ENCODE measurements around the gene HOMER1.
"Not testable (repeated sequence)": the region's sequence is repeated elsewhere in the genome, so short reads cannot be mapped to it uniquely, and the experiment has no call there.

Gene HOMER1

DNA sequence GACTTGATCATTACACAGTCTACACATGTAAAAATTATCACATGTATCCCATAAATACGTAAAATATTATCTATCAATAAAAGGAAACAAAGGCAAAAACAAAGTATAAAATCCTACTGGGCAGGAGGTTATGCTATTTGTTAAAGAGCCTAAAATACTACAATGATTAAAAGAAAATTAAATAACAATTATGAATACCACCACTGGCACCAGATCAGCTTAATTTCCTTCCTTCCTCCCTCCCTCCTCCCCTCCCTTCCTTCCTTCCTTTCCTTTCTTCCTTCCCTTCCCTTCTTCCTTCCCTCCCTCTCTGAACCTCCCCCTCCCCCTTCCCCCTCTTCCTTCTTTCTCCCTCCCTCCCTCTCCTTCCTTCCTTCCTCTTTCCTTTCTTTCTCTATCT lies 127.3 kb downstream of the HOMER1 start:
- Mint-ChIP-seq H3K36me3 (ENCODE audit: low read depth) (peaks cover 72% of the 10 kb centered on the region), H3K4me3 (no peak overlapping the region), H3K27me3 (ENCODE audit: low read depth, poor library complexity) (no peaks in the 10 kb centered on the region), H3K9me3 (peaks cover 30% of the 10 kb centered on the region), H3K4me1 (peaks cover 7% of the 10 kb centered on the region), H3K27ac (no peak overlapping the region)
- TF ChIP-seq CTCF (IDR thresholded peaks at IDR 0.05): no peak
- no peak for DNase-seq

DNA sequence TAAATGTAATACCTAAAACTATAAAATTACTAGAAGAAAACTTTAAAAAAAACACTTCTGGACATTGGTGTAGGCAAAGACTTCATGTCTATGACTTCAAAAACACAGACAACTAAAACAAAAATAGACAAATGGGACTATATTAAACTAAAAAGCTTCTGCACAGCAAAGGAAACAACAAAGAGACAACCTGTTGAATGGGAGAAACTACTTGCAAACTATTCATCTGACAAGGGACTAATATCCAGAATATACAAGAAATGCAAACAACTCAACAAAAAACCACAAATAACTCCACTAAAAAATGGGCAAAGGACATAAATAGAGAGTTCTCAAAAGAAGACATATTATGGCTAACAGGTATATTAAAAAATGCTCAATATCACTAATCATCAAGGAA lies 128.8 kb downstream of the HOMER1 start:
- H3K36me3 Mint-ChIP-seq (ENCODE audit: low read depth): peaks cover 80% of the 10 kb centered on the region
- peaks cover 41% of the 10 kb centered on the region for H3K9me3 Mint-ChIP-seq
- H3K4me1 Mint-ChIP-seq; H3K27ac Mint-ChIP-seq; H3K27me3 Mint-ChIP-seq (ENCODE audit: low read depth, poor library complexity); DNase-seq; H3K4me3 Mint-ChIP-seq: not testable (repeated sequence)

- Mint-ChIP-seq H3K36me3 (ENCODE audit: low read depth) (peaks cover 56% of the 10 kb centered on the region), H3K27me3 (ENCODE audit: low read depth, poor library complexity) (no peaks in the 10 kb centered on the region), H3K4me1 (no peaks in the 10 kb centered on the region), H3K9me3 (peaks cover 37% of the 10 kb centered on the region), H3K4me3 (no peak overlapping the region), H3K27ac (no peak overlapping the region)
- TF ChIP-seq CTCF (IDR thresholded peaks at IDR 0.05): no peak
- no peak for DNase-seq
These were observed 135.3 kb downstream of the HOMER1 start for GRCh38 chr5:79378510-79379186.

- Mint-ChIP-seq H3K4me3 (no peak overlapping the region), H3K27me3 (ENCODE audit: low read depth, poor library complexity) (no peaks in the 10 kb centered on the region), H3K36me3 (ENCODE audit: low read depth) (peaks cover 5% of the 10 kb centered on the region), H3K4me1 (no peaks in the 10 kb centered on the region), H3K27ac (no peak overlapping the region), H3K9me3 (peaks cover 17% of the 10 kb centered on the region)
- no peak for DNase-seq
- TF ChIP-seq CTCF (IDR thresholded peaks at IDR 0.05): no peak
These were observed 156.5 kb downstream of the HOMER1 start for GRCh38 chr5:79357398-79357797.

DNA sequence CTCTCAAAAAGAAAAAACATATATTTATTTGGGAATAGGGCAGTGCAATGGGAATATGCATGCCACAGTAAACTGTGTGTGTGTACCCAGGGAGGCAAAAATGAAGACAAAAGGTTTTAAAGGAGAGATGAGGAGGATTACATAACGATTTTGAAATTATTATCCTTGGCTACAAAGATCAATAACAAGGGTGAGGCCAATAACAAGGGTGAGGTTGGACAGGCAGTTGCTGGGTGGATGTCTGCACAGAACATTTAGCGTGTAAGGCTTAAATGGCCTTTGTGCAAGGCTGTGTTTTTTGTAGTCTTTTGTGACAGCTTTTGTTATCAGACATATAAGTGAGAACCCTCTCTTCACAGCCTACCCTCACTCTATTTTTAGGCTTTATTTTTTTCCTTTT lies 164.1 kb downstream of the HOMER1 start:
- Mint-ChIP-seq H3K27ac (no peak overlapping the region), H3K36me3 (ENCODE audit: low read depth) (peaks cover 5% of the 10 kb centered on the region), H3K9me3 (peaks cover 21% of the 10 kb centered on the region), H3K4me1 (no peaks in the 10 kb centered on the region), H3K4me3 (no peak overlapping the region), H3K27me3 (ENCODE audit: low read depth, poor library complexity) (no peaks in the 10 kb centered on the region)
- no peak for TF ChIP-seq CTCF (IDR thresholded peaks at IDR 0.05)
- no peak for DNase-seq

GRCh38 chr5:79349047-79349446 lies 164.9 kb downstream of the HOMER1 start:
- Mint-ChIP-seq H3K36me3 (ENCODE audit: low read depth) (peaks cover 5% of the 10 kb centered on the region), H3K27ac (no peak overlapping the region), H3K27me3 (ENCODE audit: low read depth, poor library complexity) (no peaks in the 10 kb centered on the region), H3K4me1 (no peaks in the 10 kb centered on the region), H3K4me3 (no peak overlapping the region), H3K9me3 (peaks cover 21% of the 10 kb centered on the region)
- no peak for TF ChIP-seq CTCF (IDR thresholded peaks at IDR 0.05)
- no peak for DNase-seq
